Right atrium auricular region (tissue), 2 donors: Measurements from ENCODE around the gene BMPR1B. TPM values are rescaled to one million over a fixed set of nuclear protein-coding genes. Genes with fewer than 3 reads are reported as not detected.

Source experiments
- DNase-seq: peaks from one replicate; pipeline ENCODE4 v3.0.0-alpha.2; 2019; ENCODE audit warnings: low spot score
- H3K27ac ChIP-seq, 2 donors: fragments of 200-600 bp; sonication (generic); 1 replicate in 1 of 2; 2 replicates in 1 of 2; pipeline ENCODE4 v1.5.1; 2016 to 2019
- H3K27me3 ChIP-seq, 2 donors: fragments of 200-600 bp; sonication (generic); one replicate each; pipeline versions ENCODE4 v1.5.1 to v1.6.0; 2017 to 2019
- H3K36me3 ChIP-seq: fragments of 200-600 bp; sonication (generic); one replicate; pipeline ENCODE4 v1.5.1; 2016
- H3K4me1 ChIP-seq, 2 donors: fragments of 200-600 bp; sonication (generic); one replicate each; pipeline versions ENCODE4 v1.5.1 to v1.6.0; 2017 to 2019
- H3K4me3 ChIP-seq, 2 donors: fragments of 200-600 bp; sonication (generic); 1 replicate in 1 of 2; 2 replicates in 1 of 2; pipeline ENCODE4 v1.5.1; 2017 to 2019; ENCODE audit warnings: mild to moderate bottlenecking in 1 of 2, moderate library complexity in 1 of 2
- H3K9me3 ChIP-seq, 2 donors: fragments of 200-600 bp; sonication (generic); one replicate each; pipeline ENCODE4 v1.5.1; 2019
- CTCF ChIP-seq, 2 donors: fragments of 200-600 bp; sonication (generic); IDR thresholded peaks; one replicate each; pipeline ENCODE4 v1.5.1; 2019; ENCODE audit warnings: antibody characterized with exemption in 2 of 2
- total RNA-seq, 2 donors: library from RNA; depleted of rRNA; stranded (reverse); fragments of >200 nt; gene quantifications; one replicate each; pipeline ENCODE4 v1.1.0, GENCODE V29; 2016

The BMPR1B gene
- total RNA-seq, 2 donors from 2014 or later: 0.82 to 1.4 TPM

GRCh38 chr4:94974773-94975172 is 217.0 kb downstream of the BMPR1B start:
- Histone ChIP-seq H3K9me3 (no peaks in the 10 kb centered on the region), H3K36me3 (no peaks in the 10 kb centered on the region), H3K4me3 (no peak overlapping the region), H3K27me3 (no peaks in the 10 kb centered on the region), H3K4me1 (no peaks in the 10 kb centered on the region), H3K27ac (no peak overlapping the region)
- DNase-seq: no peak
- no peak for TF ChIP-seq CTCF (IDR thresholded peaks at IDR 0.05)

GRCh38 chr4:94976371-94977011 is 218.7 kb downstream of the BMPR1B start:
- no peak for TF ChIP-seq CTCF (IDR thresholded peaks at IDR 0.05)
- Histone ChIP-seq H3K9me3 (no peaks in the 10 kb centered on the region), H3K36me3 (no peaks in the 10 kb centered on the region), H3K27me3 (no peaks in the 10 kb centered on the region), H3K27ac (no peak overlapping the region), H3K4me1 (no peaks in the 10 kb centered on the region), H3K4me3 (no peak overlapping the region)
- DNase-seq: no peak

GRCh38 chr4:94978904-94979303 is 221.1 kb downstream of the BMPR1B start:
- DNase-seq: no peak
- Histone ChIP-seq H3K4me3 (no peak overlapping the region), H3K9me3 (no peaks in the 10 kb centered on the region), H3K36me3 (no peaks in the 10 kb centered on the region), H3K27me3 (no peaks in the 10 kb centered on the region), H3K4me1 (no peaks in the 10 kb centered on the region), H3K27ac (no peak overlapping the region)
- no peak for TF ChIP-seq CTCF (IDR thresholded peaks at IDR 0.05)

GRCh38 chr4:94979621-94980020 is 221.9 kb downstream of the BMPR1B start:
- no peak for TF ChIP-seq CTCF (IDR thresholded peaks at IDR 0.05)
- Histone ChIP-seq H3K36me3 (no peaks in the 10 kb centered on the region), H3K27ac (no peak overlapping the region), H3K27me3 (no peaks in the 10 kb centered on the region), H3K4me1 (no peaks in the 10 kb centered on the region), H3K4me3 (no peak overlapping the region), H3K9me3 (no peaks in the 10 kb centered on the region)
- DNase-seq: no peak

- TF ChIP-seq CTCF (IDR thresholded peaks at IDR 0.05): no peak
- Histone ChIP-seq H3K4me3 (peak overlapping the region in 1 of 2 donors; percentile 22), H3K36me3 (no peaks in the 10 kb centered on the region), H3K27ac (no peak overlapping the region), H3K9me3 (no peaks in the 10 kb centered on the region), H3K27me3 (no peaks in the 10 kb centered on the region), H3K4me1 (peaks cover 0 to 7% of the 10 kb centered on the region in 2 donors)
- no peak for DNase-seq
Observed at GRCh38 chr4:94995684-94996394, 238.1 kb downstream of the BMPR1B start.
